ENCODE results near the gene BUD31.

GRCh38 chr7:99399597-99399996 lies 9.2 kb upstream of the BUD31 start:
- no peak for TF ChIP-seq EZH2phosphoT487 (IDR thresholded peaks at IDR 0.05; ENCODE audit: borderline replicate concordance, low read length)
- no peak for TF ChIP-seq CTCF (IDR thresholded peaks at IDR 0.05; ENCODE audit: low read depth, low read length, poor library complexity, severe bottlenecking)
